HCT116 (cell line): ENCODE data around the gene PHF19. TPM values are rescaled to one million over a fixed set of nuclear protein-coding genes. Genes with fewer than 3 reads are reported as not detected.

ENCODE experiments used
- ATAC-seq: fragments of 200-7000 bp; cut with Tn5 transposase; 2 replicates; pipeline ENCODE4 v1.9.1; 2020; ENCODE audit warnings: mild to moderate bottlenecking, moderate library complexity
- BruUV-seq: library from RNA; stranded (reverse); fragments of 400-500 nt; replicated peaks from 2 replicates; lab custom pipeline; 2021; lab: Mats Ljungman, UMichigan
- CTCF ChIA-PET: fragments of 300-600 bp; sonication (Branson Sonifier 250); formaldehyde crosslinking; loops from one replicate; lab custom pipeline; 2021; ENCODE audit warnings: antibody characterized with exemption; lab: Charles Lee
- POLR2A ChIA-PET: fragments of 300-600, 350-600 bp; sonication (Branson Sonifier 250); formaldehyde crosslinking; loops from one replicate; lab custom pipeline; 2021; ENCODE audit warnings: antibody characterized with exemption; lab: Charles Lee
- RAD21 ChIA-PET, 2 experiments: fragments of 300-600 bp; sonication (Branson Sonifier 250); formaldehyde crosslinking; loops; one replicate each; lab custom pipeline; 2023; ENCODE audit warnings: low total read pairs in 2 of 2; ENCODE audit not compliant: uncharacterized antibody in 2 of 2, unreplicated experiment in 2 of 2, low non-redundant PET in 1 of 2; lab: Charles Lee
- DNase-seq: peaks from one replicate; pipeline ENCODE4 v3.0.0-alpha.2; 2010; ENCODE audit warnings: low read depth, low spot score
- H2AFZ ChIP-seq: fragments of 200-600 bp; shearing (Covaris generic), sonication (generic); 2 replicates; pipeline ENCODE4 v1.6.1; 2017; ENCODE audit warnings: low read depth, mixed run types, mixed read lengths, antibody characterized with exemption, low read length; ENCODE audit not compliant: poor library complexity, severe bottlenecking
- H3K27ac ChIP-seq: 2 replicates; pipeline ENCODE4 v1.5.1; 2012; ENCODE audit warnings: low read depth, low read length
- H3K27me3 ChIP-seq: fragments of 200-600 bp; sonication (generic); 2 replicates; pipeline ENCODE4 v1.6.1; 2016; ENCODE audit warnings: mixed run types, low read length, mixed read lengths; ENCODE audit not compliant: insufficient read depth
- H3K36me3 ChIP-seq, 2 experiments: fragments of 200-500 bp in 1 of 2; fragments of 200-600 bp in 1 of 2; sonication (Bioruptor generic) in 1 of 2; sonication (generic) in 1 of 2; 2 replicates each; pipeline versions ENCODE4 v1.5.1 to v1.6.1; 2014 to 2016; ENCODE audit warnings: low read length in 2 of 2, inconsistent platforms in 1 of 2, mixed read lengths in 1 of 2, mixed run types in 1 of 2; ENCODE audit not compliant: insufficient read depth in 2 of 2, control insufficient read depth in 1 of 2
- H3K4me1 ChIP-seq, 2 experiments: fragments of 200-600 bp in 1 of 2; sonication (generic) in 1 of 2; 2 replicates each; pipeline versions ENCODE4 v1.5.1 to v1.6.1; 2012 to 2017; ENCODE audit warnings: low read length in 2 of 2, inconsistent platforms in 1 of 2, mild to moderate bottlenecking in 1 of 2, mixed read lengths in 1 of 2, mixed run types in 1 of 2, moderate library complexity in 1 of 2; ENCODE audit not compliant: insufficient read depth in 2 of 2, control insufficient read depth in 1 of 2
- H3K4me2 ChIP-seq: fragments of 200-600 bp; sonication (generic); 2 replicates; pipeline ENCODE4 v1.6.1; 2017; ENCODE audit warnings: mixed run types, low read length, mixed read lengths
- H3K4me3 ChIP-seq, 2 experiments: fragments of 200-600 bp in 1 of 2; sonication (generic) in 1 of 2; replicated peaks in 1 of 2; 2 replicates each; pipeline ENCODE4 v1.5.1; 2011 to 2016; ENCODE audit warnings: low read length in 2 of 2, control low read depth in 1 of 2, low read depth in 1 of 2, mild to moderate bottlenecking in 1 of 2, mixed read lengths in 1 of 2, mixed run types in 1 of 2
- H3K79me2 ChIP-seq: fragments of 200-600 bp; sonication (generic); 2 replicates; pipeline ENCODE4 v1.6.1; 2017; ENCODE audit warnings: mild to moderate bottlenecking, mixed run types, low read length, moderate library complexity, mixed read lengths; ENCODE audit not compliant: insufficient read depth
- H3K9ac ChIP-seq: fragments of 200-600 bp; sonication (generic); 2 replicates; pipeline ENCODE4 v1.6.1; 2016; ENCODE audit warnings: low read length, mixed read lengths
- H3K9me2 ChIP-seq: fragments of 200-600 bp; sonication (generic), shearing (Covaris generic); 2 replicates; pipeline ENCODE4 v1.6.1; 2017; ENCODE audit warnings: mixed run types, mild to moderate bottlenecking, moderate library complexity; ENCODE audit not compliant: insufficient read depth
- H3K9me3 ChIP-seq, 2 experiments: fragments of 200-500 bp in 1 of 2; fragments of 200-600 bp in 1 of 2; sonication (Bioruptor generic) in 1 of 2; sonication (generic) in 1 of 2; 2 replicates each; pipeline ENCODE4 v1.6.1; 2014 to 2017; ENCODE audit warnings: low read length in 2 of 2, mixed read lengths in 2 of 2, inconsistent platforms in 1 of 2, low read depth in 1 of 2, mild to moderate bottlenecking in 1 of 2, mixed run types in 1 of 2, moderate library complexity in 1 of 2; ENCODE audit not compliant: control insufficient read depth in 1 of 2, insufficient read depth in 1 of 2
- H4K20me1 ChIP-seq: fragments of 200-600 bp; sonication (generic), shearing (Covaris generic); 2 replicates; pipeline ENCODE4 v1.6.1; 2017; ENCODE audit warnings: mixed run types, mild to moderate bottlenecking, moderate library complexity; ENCODE audit not compliant: insufficient read depth
- ATF3 ChIP-seq: IDR thresholded peaks from 2 replicates; pipeline ENCODE4 v1.6.1; 2012
- CEBPB ChIP-seq: IDR thresholded peaks from 2 replicates; pipeline ENCODE4 v1.6.1; 2012; ENCODE audit warnings: low read depth
- CTCF ChIP-seq, 3 experiments: fragments of 200-600 bp in 1 of 3; sonication (generic) in 1 of 3; IDR thresholded peaks in 2 of 3; conservative IDR thresholded peaks in 1 of 3; 2 replicates each; pipeline ENCODE4 v1.5.1; 2012 to 2017; ENCODE audit warnings: low read depth in 2 of 3, low read length in 2 of 3, antibody characterized with exemption in 1 of 3, borderline replicate concordance in 1 of 3, control low read depth in 1 of 3, mild to moderate bottlenecking in 1 of 3, mixed read lengths in 1 of 3, mixed run types in 1 of 3, moderate library complexity in 1 of 3; ENCODE audit not compliant: insufficient read depth in 1 of 3
- EGR1 ChIP-seq: IDR thresholded peaks from 2 replicates; pipeline ENCODE4 v1.6.1; 2012; ENCODE audit warnings: low read depth
- ELF1 ChIP-seq: IDR thresholded peaks from 2 replicates; pipeline ENCODE4 v1.6.1; 2012; ENCODE audit warnings: low read depth, borderline replicate concordance
- EZH2phosphoT487 ChIP-seq: fragments of 200-600 bp; IDR thresholded peaks from 2 replicates; pipeline ENCODE4 v1.6.1; 2018; ENCODE audit warnings: antibody characterized with exemption, borderline replicate concordance
- FOSL1 ChIP-seq: IDR thresholded peaks from 2 replicates; pipeline ENCODE4 v1.6.1; 2012; ENCODE audit warnings: low read depth
- JUND ChIP-seq: IDR thresholded peaks from 2 replicates; pipeline ENCODE4 v1.6.1; 2012
- RAD21 ChIP-seq: IDR thresholded peaks from 2 replicates; pipeline ENCODE4 v1.6.1; 2012; ENCODE audit warnings: low read depth, mild to moderate bottlenecking
- SIN3A ChIP-seq: IDR thresholded peaks from 2 replicates; pipeline ENCODE4 v1.6.1; 2012; ENCODE audit warnings: low read depth
- YY1 ChIP-seq: IDR thresholded peaks from 2 replicates; pipeline ENCODE4 v1.6.1; 2011; ENCODE audit warnings: low read length, low read depth, moderate library complexity, mild to moderate bottlenecking; ENCODE audit not compliant: insufficient replicate concordance; ENCODE audit errors: extremely low read depth
- ZBTB33 ChIP-seq: IDR thresholded peaks from 2 replicates; pipeline ENCODE4 v1.6.1; 2011; ENCODE audit warnings: mild to moderate bottlenecking, low read length, moderate library complexity; ENCODE audit not compliant: insufficient replicate concordance; ENCODE audit errors: extremely low read depth
- ZFX ChIP-seq: fragments of 450-650 bp; IDR thresholded peaks from 2 replicates; pipeline ENCODE4 v1.6.1; 2017
- intact Hi-C: fragments of 100-400 bp; cut with micrococcal nuclease; formaldehyde crosslinking; loops from 2 replicates; pipeline ENCODE4 v1.10.0; 2022
- total RNA-seq: library from RNA; stranded (reverse); gene quantifications from one replicate; pipeline ENCODE4 v1.2.1, GENCODE V29; 2021; ENCODE audit not compliant: unreplicated experiment

PHF19 gene
- total RNA-seq, 1 experiment from 2014 or later, result 74.0 TPM

GRCh38 chr9:120915854-120916470, 39.0 kb upstream of the PHF19 start (continued):
- no peak for TF ChIP-seq ELF1

GRCh38 chr9:120914953-120915352, 38.0 kb upstream of the PHF19 start:
- H3K9ac ChIP-seq, result no peak overlapping the region
- peaks cover 2 to 9% of the 10 kb centered on the region in 2 experiments for H3K4me1 ChIP-seq
- no peak overlapping the region for H3K27ac ChIP-seq
- no peak for TF ChIP-seq FOSL1
- no peak for DNase-seq
- no peaks in the 10 kb centered on the region for H3K36me3 ChIP-seq
- ChIA-PET RAD21 (no interaction called here), POLR2A (no interaction called here), CTCF (no interaction called here)
- H2AFZ ChIP-seq, result no peak overlapping the region
- H3K9me2 ChIP-seq, result no peaks in the 10 kb centered on the region
- intact Hi-C loops, result no loop called here
- no peaks in the 10 kb centered on the region for H4K20me1 ChIP-seq
- H3K4me2 ChIP-seq, result no peak overlapping the region
- no TSS peak for BruUV-seq
- H3K79me2 ChIP-seq, result no peaks in the 10 kb centered on the region
- H3K4me3 ChIP-seq, result no peak overlapping the region
- ATAC-seq, result no peak
- H3K27me3 ChIP-seq, result no peaks in the 10 kb centered on the region
- H3K9me3 ChIP-seq, result no peaks in the 10 kb centered on the region

- ChIA-PET RAD21 (no interaction called here), CTCF (no interaction called here), POLR2A (no interaction called here)
- H3K4me1 ChIP-seq, result peaks cover 6 to 14% of the 10 kb centered on the region in 2 experiments
- no peaks in the 10 kb centered on the region for H3K9me2 ChIP-seq
- no peaks in the 10 kb centered on the region for H3K9me3 ChIP-seq
- H3K27ac ChIP-seq, result no peak overlapping the region
- no peak overlapping the region for H3K4me2 ChIP-seq
- no peak for DNase-seq
- no peaks in the 10 kb centered on the region for H4K20me1 ChIP-seq
- no peak overlapping the region for H2AFZ ChIP-seq
- H3K4me3 ChIP-seq, result no peak overlapping the region
- H3K27me3 ChIP-seq, result no peaks in the 10 kb centered on the region
- ATAC-seq, result no peak
- TF ChIP-seq ATF3 (no peak), ZBTB33 (no peak), YY1 (no peak), ZFX (no peak), JUND (no peak), CTCF (IDR thresholded peaks at IDR 0.05 in 2 of 3, conservative IDR thresholded peaks at IDR 0.05 in 1 of 3; ENCODE audit: borderline replicate concordance in 1 of 3, insufficient read depth in 1 of 3, low read depth in 2 of 3, low read length in 2 of 3) (no peak), RAD21 (no peak), SIN3A (no peak), EGR1 (no peak), EZH2phosphoT487 (no peak), CEBPB (no peak)
- no peaks in the 10 kb centered on the region for H3K36me3 ChIP-seq
- no TSS peak for BruUV-seq
- intact Hi-C loops, result no loop called here
- no peak overlapping the region for H3K9ac ChIP-seq
- H3K79me2 ChIP-seq, result no peaks in the 10 kb centered on the region
Measured at GRCh38 chr9:120914396-120914795, 37.4 kb upstream of the PHF19 start.
